ENCODE results near the gene SCLT1. TPM values are rescaled to one million over a fixed set of nuclear protein-coding genes. Genes with fewer than 3 reads are reported as not detected.

The SCLT1 gene
- total RNA-seq, 1 experiment from 2014 or later = 13.3 TPM

DNA sequence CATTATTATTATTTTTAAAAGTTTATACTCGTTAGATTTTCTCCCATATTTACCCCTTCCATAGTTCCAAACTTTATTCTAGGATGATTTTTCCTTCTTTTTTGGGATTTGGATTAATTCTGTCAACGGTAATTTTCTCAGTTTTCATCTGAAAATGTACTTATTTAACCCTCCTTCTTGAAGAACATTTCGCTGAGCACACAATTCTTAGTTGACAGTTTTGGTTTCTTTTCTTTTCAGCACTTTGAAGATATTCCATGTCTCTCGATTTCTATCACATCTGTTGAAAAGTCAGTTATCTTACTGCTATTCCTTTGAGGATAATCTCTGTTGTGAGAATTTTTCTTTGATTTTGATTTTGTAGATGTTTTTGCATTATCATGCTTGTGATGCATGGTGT is 85.2 kb downstream of the SCLT1 start:
- CTCF ChIA-PET = no interaction called here

More for the DNA sequence above, 85.2 kb downstream of the SCLT1 start:
- Histone ChIP-seq H3K79me2 (ENCODE audit: insufficient read depth, low read length) (no peaks in the 10 kb centered on the region), H3K9ac (ENCODE audit: low read length) (no peak overlapping the region), H3K27ac (ENCODE audit: low read depth, low read length) (no peak overlapping the region), H3K36me3 (ENCODE audit: control insufficient read depth in 1 of 2, insufficient read depth in 2 of 2, low read length in 2 of 2) (no peaks in the 10 kb centered on the region), H3K4me1 (ENCODE audit: control insufficient read depth in 1 of 2, insufficient read depth in 2 of 2, low read length in 2 of 2) (no peaks in the 10 kb centered on the region), H4K20me1 (ENCODE audit: insufficient read depth) (0 out of 2 replicates have a peak, but pooled peaks cover 3% of the 10 kb centered on the region), H3K4me2 (ENCODE audit: low read length) (no peak overlapping the region), H2AFZ (ENCODE audit: low read depth, low read length, poor library complexity, severe bottlenecking) (no peak overlapping the region), H3K9me3 (ENCODE audit: control insufficient read depth in 1 of 2, insufficient read depth in 1 of 2, low read depth in 1 of 2, low read length in 2 of 2) (no peaks in the 10 kb centered on the region), H3K4me3 (replicated peaks in 1 of 2; ENCODE audit: low read depth in 1 of 2, low read length in 2 of 2) (no peak overlapping the region), H3K27me3 (ENCODE audit: insufficient read depth, low read length) (no peaks in the 10 kb centered on the region), H3K9me2 (ENCODE audit: insufficient read depth) (no peaks in the 10 kb centered on the region)
- BruUV-seq (replicated peaks) = no TSS peak
- RAD21 ChIA-PET (ENCODE audit: low non-redundant PET in 1 of 2, low total read pairs in 2 of 2, uncharacterized antibody in 2 of 2, unreplicated experiment in 2 of 2) = no interaction called here
- POLR2A ChIA-PET = no interaction called here
- TF ChIP-seq EZH2 (IDR thresholded peaks at IDR 0.05) (no peak), FOSL1 (IDR thresholded peaks at IDR 0.05; ENCODE audit: low read depth) (no peak), POLR2AphosphoS5 (IDR thresholded peaks at IDR 0.05; ENCODE audit: low read depth, low read length) (no peak), SP1 (IDR thresholded peaks at IDR 0.05; ENCODE audit: low read depth) (no peak), ZFX (IDR thresholded peaks at IDR 0.05) (no peak), POLR2A (IDR thresholded peaks at IDR 0.05; ENCODE audit: borderline replicate concordance, extremely low read depth, insufficient read depth, insufficient read length) (no peak), SIN3A (IDR thresholded peaks at IDR 0.05; ENCODE audit: low read depth) (no peak), ZNF274 (IDR thresholded peaks at IDR 0.05; ENCODE audit: low read depth, low read length) (no peak), EZH2phosphoT487 (IDR thresholded peaks at IDR 0.05; ENCODE audit: borderline replicate concordance) (no peak), YY1 (IDR thresholded peaks at IDR 0.05; ENCODE audit: extremely low read depth, insufficient replicate concordance, low read depth, low read length) (no peak), JUND (IDR thresholded peaks at IDR 0.05) (no peak), ELF1 (IDR thresholded peaks at IDR 0.05; ENCODE audit: borderline replicate concordance, low read depth) (no peak), CBX3 (IDR thresholded peaks at IDR 0.05; ENCODE audit: low read depth) (no peak)
- TF ChIP-seq, protein P1, sequence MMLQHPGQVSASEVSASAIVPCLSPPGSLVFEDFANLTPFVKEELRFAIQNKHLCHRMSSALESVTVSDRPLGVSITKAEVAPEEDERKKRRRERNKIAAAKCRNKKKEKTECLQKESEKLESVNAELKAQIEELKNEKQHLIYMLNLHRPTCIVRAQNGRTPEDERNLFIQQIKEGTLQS (IDR thresholded peaks at IDR 0.05) = no peak
- TF ChIP-seq, protein P2, sequence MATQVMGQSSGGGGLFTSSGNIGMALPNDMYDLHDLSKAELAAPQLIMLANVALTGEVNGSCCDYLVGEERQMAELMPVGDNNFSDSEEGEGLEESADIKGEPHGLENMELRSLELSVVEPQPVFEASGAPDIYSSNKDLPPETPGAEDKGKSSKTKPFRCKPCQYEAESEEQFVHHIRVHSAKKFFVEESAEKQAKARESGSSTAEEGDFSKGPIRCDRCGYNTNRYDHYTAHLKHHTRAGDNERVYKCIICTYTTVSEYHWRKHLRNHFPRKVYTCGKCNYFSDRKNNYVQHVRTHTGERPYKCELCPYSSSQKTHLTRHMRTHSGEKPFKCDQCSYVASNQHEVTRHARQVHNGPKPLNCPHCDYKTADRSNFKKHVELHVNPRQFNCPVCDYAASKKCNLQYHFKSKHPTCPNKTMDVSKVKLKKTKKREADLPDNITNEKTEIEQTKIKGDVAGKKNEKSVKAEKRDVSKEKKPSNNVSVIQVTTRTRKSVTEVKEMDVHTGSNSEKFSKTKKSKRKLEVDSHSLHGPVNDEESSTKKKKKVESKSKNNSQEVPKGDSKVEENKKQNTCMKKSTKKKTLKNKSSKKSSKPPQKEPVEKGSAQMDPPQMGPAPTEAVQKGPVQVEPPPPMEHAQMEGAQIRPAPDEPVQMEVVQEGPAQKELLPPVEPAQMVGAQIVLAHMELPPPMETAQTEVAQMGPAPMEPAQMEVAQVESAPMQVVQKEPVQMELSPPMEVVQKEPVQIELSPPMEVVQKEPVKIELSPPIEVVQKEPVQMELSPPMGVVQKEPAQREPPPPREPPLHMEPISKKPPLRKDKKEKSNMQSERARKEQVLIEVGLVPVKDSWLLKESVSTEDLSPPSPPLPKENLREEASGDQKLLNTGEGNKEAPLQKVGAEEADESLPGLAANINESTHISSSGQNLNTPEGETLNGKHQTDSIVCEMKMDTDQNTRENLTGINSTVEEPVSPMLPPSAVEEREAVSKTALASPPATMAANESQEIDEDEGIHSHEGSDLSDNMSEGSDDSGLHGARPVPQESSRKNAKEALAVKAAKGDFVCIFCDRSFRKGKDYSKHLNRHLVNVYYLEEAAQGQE (IDR thresholded peaks at IDR 0.05; ENCODE audit: low read depth) = no peak
- TF ChIP-seq, protein P3, sequence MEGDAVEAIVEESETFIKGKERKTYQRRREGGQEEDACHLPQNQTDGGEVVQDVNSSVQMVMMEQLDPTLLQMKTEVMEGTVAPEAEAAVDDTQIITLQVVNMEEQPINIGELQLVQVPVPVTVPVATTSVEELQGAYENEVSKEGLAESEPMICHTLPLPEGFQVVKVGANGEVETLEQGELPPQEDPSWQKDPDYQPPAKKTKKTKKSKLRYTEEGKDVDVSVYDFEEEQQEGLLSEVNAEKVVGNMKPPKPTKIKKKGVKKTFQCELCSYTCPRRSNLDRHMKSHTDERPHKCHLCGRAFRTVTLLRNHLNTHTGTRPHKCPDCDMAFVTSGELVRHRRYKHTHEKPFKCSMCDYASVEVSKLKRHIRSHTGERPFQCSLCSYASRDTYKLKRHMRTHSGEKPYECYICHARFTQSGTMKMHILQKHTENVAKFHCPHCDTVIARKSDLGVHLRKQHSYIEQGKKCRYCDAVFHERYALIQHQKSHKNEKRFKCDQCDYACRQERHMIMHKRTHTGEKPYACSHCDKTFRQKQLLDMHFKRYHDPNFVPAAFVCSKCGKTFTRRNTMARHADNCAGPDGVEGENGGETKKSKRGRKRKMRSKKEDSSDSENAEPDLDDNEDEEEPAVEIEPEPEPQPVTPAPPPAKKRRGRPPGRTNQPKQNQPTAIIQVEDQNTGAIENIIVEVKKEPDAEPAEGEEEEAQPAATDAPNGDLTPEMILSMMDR (IDR thresholded peaks at IDR 0.05 in 2 of 3, conservative IDR thresholded peaks at IDR 0.05 in 1 of 3; ENCODE audit: borderline replicate concordance in 1 of 3, insufficient read depth in 1 of 3, low read depth in 2 of 3, low read length in 2 of 3) = no peak
- intact Hi-C loops (cut with micrococcal nuclease) = no loop called here
- DNase-seq (ENCODE audit: low read depth, low spot score) (no peak), ATAC-seq (no peak)

All from HCT116 (cell line).